ENCODE results near the gene ALPL.

DNA sequence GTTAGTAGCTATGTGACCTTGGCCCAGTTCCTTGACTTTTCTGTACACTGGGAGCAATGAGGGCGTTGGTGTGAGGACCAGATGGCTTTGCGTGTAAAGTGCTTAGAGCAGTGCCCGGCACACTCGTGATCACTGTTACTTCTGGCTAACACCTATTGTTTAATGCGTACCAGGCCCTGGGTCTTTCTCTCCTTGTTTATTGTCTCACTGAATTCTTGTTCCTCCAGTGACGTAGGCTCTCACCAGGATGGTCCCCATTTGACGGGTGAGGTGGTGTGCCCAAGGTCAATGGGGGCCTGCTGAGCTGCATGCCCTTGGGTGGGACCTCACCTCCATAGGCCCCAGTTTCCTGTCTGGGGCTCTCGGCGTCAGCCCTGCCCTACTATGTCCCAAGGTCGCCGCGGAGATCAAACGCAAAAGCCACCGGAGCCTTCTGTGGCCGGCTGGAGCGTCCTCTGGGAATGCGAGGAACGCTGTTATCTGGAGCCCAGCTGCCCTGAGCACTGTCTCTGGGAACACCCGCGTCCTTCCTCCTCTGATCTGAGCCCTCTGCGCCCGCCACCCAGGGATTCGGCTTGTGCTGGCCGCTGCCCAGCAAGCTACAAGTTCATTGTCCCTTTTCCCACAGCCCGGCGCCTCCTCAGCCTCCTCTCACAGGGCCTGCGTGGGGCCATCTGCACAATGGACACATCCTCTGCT lies 28.9 kb downstream of the ALPL start:
- TF ChIP-seq GABPA (IDR thresholded peaks at IDR 0.05 in 1 of 2, conservative IDR thresholded peaks at IDR 0.05 in 1 of 2) (no peak), YY1 (IDR thresholded peaks at IDR 0.05) (peak; percentile 9), SP1 (IDR thresholded peaks at IDR 0.05) (peak; percentile 37), JUND (IDR thresholded peaks at IDR 0.05) (no peak)
- TF ChIP-seq, protein P1, sequence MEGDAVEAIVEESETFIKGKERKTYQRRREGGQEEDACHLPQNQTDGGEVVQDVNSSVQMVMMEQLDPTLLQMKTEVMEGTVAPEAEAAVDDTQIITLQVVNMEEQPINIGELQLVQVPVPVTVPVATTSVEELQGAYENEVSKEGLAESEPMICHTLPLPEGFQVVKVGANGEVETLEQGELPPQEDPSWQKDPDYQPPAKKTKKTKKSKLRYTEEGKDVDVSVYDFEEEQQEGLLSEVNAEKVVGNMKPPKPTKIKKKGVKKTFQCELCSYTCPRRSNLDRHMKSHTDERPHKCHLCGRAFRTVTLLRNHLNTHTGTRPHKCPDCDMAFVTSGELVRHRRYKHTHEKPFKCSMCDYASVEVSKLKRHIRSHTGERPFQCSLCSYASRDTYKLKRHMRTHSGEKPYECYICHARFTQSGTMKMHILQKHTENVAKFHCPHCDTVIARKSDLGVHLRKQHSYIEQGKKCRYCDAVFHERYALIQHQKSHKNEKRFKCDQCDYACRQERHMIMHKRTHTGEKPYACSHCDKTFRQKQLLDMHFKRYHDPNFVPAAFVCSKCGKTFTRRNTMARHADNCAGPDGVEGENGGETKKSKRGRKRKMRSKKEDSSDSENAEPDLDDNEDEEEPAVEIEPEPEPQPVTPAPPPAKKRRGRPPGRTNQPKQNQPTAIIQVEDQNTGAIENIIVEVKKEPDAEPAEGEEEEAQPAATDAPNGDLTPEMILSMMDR (IDR thresholded peaks at IDR 0.05; ENCODE audit: low read depth, low read length, missing input control): no peak
- TF ChIP-seq, protein P2, sequence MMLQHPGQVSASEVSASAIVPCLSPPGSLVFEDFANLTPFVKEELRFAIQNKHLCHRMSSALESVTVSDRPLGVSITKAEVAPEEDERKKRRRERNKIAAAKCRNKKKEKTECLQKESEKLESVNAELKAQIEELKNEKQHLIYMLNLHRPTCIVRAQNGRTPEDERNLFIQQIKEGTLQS (IDR thresholded peaks at IDR 0.05): no peak
- TF ChIP-seq, protein P3, sequence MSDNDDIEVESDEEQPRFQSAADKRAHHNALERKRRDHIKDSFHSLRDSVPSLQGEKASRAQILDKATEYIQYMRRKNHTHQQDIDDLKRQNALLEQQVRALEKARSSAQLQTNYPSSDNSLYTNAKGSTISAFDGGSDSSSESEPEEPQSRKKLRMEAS (IDR thresholded peaks at IDR 0.05): no peak
- TF ChIP-seq, protein P4, sequence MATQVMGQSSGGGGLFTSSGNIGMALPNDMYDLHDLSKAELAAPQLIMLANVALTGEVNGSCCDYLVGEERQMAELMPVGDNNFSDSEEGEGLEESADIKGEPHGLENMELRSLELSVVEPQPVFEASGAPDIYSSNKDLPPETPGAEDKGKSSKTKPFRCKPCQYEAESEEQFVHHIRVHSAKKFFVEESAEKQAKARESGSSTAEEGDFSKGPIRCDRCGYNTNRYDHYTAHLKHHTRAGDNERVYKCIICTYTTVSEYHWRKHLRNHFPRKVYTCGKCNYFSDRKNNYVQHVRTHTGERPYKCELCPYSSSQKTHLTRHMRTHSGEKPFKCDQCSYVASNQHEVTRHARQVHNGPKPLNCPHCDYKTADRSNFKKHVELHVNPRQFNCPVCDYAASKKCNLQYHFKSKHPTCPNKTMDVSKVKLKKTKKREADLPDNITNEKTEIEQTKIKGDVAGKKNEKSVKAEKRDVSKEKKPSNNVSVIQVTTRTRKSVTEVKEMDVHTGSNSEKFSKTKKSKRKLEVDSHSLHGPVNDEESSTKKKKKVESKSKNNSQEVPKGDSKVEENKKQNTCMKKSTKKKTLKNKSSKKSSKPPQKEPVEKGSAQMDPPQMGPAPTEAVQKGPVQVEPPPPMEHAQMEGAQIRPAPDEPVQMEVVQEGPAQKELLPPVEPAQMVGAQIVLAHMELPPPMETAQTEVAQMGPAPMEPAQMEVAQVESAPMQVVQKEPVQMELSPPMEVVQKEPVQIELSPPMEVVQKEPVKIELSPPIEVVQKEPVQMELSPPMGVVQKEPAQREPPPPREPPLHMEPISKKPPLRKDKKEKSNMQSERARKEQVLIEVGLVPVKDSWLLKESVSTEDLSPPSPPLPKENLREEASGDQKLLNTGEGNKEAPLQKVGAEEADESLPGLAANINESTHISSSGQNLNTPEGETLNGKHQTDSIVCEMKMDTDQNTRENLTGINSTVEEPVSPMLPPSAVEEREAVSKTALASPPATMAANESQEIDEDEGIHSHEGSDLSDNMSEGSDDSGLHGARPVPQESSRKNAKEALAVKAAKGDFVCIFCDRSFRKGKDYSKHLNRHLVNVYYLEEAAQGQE (IDR thresholded peaks at IDR 0.05): no peak

Data from liver (tissue), 3 donors.